NCI-H69 (cell line): ENCODE measurements around the gene USF2.
"Not testable (repeated sequence)": the region's sequence is repeated elsewhere in the genome, so short reads cannot be mapped to it uniquely, and the experiment has no call there.

ENCODE experiments used
- DNase-seq: peaks from one replicate; lab custom pipeline; 2025; lab: John Stamatoyannopoulos, UW

Gene USF2, protein sequence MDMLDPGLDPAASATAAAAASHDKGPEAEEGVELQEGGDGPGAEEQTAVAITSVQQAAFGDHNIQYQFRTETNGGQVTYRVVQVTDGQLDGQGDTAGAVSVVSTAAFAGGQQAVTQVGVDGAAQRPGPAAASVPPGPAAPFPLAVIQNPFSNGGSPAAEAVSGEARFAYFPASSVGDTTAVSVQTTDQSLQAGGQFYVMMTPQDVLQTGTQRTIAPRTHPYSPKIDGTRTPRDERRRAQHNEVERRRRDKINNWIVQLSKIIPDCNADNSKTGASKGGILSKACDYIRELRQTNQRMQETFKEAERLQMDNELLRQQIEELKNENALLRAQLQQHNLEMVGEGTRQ

DNA sequence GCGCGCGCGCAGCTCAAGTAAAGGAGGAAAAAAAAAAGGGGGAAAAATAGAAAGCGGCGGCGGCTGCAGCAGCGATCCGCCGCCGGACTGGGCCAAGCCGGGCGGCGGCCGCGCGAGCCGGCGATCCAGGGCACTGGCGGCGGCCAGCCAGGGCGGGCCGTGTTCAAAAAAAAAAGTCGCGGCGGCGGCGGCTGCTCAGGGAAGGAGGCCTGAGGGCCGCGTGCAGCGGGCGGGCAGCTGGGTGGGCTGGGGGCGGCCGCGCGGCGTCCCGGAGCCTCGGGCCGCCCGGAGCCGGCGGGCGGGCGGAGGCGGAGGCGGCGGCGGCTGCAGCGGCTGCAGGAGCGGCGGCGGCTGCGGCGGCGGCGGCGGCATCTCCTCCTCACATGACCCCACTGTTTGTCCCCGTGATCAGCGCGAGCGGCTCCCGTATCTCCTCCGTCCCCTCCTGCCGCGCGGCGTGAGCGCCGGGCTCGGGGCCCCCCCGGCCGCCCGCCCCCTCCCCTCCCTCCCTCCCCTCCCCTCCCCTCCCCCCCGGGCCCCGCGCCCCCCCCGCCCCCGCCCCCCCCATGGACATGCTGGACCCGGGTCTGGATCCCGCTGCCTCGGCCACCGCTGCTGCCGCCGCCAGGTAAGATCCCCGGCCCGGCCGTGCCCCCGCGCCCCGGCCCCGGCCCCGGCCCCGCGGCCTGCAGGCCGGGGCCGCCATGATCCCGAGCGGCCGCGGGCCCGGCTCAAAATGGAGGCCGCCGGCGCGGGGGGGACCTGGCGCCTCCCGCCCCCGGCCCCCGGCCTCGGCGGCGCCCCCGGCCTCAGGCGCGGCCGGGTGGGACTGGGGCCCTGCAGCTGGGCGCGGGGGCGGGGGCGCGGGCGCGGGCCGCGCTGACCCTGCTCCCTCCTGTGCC lies at the start of gene USF2:
Gene USF2 (plus strand): TSS at position 427 of the 902 bp plus-strand sequence. CDS start 140 bp downstream, at position 567.
- DNase-seq = peak; percentile 92

DNA sequence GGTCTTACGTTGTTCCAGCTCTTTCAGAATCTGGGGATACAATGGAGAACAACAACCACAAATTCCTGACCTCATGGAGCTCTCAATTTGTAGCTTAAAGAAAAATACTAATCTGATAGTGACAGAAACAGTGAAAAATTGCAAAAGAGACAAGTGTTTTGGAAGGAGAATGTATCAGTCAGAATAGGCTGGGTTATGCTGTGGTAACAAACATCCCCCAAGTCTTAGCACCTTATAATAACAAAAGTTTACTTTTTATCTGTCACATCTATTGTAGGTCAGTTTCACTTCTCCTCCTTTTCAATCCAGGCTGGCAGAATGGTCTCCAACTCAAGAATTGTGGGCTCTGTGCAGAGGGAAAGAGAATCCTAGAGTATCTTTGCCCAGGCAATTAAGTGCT lies 49.8 kb upstream of the USF2 start:
- no peak for DNase-seq

DNA sequence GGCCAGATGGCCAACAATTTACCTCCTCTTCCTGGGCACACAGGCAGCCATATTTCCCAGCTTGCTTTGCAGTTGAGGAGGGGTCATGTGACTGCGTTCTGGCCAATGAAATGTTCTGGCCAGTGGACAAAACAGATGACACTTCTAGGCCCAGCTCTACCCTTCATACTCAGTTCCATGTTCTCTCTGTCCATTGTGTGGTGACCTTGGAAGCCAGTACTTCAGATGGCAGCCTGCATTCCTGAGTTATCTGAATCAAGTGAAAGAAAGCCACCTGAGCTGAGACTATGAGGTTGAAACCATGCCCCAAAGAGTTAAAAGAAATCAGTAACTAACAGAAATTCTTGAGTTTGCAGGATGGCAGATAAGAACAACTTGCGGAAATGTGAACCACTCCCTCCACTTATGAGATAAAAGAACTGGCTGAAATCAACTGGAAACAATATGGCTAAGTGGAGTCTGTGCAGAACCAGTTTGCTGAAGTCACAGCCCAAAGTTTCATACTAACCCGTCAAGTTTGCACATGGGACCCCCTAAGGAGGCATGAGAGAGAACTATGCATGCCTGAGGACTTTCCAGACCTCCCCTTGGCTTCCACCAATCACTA lies 48.3 kb upstream of the USF2 start:
- no peak for DNase-seq

DNA sequence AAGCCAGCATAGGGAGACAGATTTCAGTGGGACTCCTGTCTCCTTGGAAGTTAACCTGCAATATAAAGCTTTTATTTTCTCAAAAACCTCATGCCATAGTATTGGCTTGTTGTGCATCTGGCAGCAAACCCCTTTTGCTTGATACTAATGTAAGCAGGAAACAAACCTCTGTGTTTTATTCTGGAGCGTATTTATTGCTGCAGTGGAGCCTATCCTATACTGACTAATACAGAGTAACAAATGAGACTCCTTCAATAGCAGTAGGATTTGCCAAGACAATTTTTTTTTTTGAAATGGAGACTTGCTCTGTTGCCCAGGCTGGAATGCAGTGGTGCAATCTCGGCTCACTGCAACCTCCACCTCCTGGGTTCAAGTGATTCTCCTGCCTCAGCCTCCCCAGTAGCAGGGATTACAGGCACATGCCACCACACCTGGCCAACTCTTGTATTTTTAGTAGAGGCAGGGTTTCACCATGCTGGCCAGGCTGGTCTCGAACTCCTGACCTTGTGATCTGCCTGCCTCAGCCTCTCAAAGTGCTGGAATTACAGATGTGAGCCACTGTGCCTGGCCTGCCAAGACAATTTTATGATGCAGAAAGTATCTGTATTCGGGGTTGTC lies 47.7 kb upstream of the USF2 start:
- DNase-seq = not testable (repeated sequence)

DNA sequence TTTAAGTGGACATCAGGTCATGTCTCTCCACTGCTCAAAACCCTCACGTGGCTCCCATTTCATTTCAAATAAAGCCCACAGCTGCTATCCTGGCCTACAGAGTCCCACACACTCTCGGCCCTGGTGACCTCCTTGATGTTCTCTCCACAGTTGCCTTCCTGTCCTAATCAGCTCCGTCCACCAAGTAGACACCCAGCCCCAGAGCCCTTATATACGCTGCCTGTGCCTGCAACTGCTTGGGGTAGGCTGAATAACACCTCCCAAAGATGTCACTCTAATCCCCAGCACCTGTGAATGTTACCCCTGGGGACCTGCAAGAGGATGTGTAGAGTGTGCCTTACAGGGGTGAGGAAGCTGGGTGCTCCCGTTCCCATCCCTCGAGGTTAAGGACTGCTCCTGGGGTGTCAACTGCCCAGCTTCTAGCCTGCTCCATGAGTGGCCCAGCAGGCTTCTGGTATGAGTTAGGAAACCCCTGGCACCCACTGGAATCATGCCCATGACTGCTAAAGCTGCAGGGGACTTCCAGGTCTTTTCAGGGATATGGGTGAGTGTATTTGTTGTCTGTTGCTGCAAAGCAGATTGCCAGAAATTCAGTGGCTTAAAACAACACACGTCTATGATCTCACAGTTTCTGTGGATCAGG lies 46.3 kb upstream of the USF2 start:
- no peak for DNase-seq

DNA sequence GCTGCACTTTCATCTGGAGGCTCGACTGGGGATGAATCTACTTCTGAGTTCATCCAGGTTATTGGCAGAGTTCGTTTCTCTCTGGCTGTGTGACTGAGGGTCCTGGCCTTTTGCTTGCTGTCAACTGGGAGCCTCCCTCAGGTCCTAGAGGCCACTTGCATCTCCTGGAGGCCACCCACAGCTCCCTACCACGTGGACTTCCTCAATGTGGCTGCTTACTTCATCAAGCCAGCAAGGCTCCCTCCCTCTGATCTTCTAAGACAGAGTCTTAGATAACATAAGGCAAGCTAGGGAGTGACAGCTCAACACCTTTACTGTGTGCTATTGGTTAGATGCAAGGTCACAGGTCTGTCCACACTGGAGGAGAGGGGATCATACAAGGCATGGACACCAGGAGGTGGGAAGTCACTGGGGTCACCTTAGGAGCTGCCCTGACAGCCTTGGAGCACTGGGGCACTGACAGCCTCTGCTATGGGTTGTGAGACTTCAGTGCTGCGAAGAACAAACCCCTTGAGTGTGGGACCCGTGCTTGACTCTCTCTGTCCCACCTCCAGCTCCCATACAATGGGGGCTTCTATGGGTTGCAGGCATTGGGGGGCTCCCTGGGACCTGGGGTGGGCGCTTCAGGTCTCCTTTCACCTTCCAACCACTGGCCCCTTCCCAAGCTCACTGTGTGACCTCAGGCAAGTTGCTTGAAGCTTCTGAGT lies 45.5 kb upstream of the USF2 start:
- DNase-seq = no peak

DNA sequence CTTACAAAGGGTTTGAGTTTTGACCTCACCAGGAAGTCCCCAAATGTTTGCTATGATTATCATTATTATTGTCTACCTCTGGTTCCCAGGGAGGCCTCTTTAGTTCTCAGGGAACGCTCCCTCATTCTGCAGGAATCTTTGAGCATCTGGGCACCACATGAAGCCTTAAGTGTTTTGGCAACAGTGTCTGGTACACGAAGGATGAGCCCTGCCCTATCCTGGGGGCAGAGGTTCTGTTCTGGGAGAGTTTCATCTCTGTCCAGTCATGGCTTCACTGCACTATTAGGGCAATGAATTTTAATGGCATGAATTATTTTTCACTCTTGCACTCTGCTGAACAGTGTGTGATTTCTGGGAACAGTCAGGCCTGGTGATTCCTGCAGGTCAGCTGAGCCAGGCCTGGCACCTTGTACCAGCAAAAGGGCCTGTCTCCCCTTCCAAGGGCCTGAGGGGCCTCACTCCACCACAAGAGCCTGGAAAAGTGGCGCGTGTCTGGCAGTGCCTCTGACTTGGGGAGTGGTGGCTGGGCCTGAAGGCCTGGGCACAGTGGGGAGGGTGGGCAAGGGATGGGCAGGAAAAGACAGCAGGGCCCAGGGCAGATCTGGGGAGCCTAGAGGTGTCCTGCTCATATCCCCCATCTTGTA lies 44.8 kb upstream of the USF2 start:
- peak; percentile 13 for DNase-seq

DNA sequence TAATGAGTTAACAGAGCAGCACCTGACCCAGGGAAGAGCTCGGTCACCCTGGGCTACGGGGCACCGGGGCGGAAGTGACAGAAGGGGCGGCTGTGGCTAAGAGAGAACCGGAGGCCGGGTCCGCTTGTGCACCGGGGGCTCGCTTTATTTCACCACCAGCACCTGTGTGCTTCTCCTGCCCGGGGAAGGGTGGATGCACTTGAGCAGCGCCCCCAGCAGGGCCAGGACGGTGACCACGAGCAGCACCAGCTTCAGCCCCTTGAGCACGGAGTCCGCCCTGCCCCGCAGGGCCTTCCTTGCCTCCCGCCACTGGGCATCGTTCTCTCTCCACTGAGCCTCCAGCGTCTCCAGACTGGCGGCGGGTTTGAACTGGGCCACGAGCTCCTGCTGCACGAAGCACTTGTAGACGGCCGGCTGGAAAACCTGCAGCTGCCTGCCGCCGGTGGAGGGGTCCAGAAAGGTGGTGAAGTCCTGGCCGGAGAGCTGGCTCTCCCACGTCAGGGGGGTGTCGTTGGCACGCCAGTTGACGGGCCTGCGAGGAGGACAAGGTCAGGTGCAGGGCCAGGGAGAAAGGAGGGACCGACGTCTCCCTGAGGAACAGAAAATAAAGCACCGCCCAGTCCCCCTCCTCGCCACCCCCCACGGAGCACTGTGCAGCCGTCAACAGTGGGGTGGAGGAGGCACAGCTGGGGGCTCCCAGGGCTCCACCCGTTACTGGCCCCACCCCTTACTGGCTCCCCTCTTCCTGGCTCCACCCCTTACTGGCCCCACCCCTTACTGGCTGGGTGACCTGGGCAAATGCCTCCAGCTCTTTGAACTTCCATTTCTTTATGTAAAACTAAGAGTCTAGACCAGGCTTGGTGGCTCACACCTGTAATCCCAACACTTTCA lies 43.8 kb upstream of the USF2 start:
- DNase-seq = peak; percentile 68

DNA sequence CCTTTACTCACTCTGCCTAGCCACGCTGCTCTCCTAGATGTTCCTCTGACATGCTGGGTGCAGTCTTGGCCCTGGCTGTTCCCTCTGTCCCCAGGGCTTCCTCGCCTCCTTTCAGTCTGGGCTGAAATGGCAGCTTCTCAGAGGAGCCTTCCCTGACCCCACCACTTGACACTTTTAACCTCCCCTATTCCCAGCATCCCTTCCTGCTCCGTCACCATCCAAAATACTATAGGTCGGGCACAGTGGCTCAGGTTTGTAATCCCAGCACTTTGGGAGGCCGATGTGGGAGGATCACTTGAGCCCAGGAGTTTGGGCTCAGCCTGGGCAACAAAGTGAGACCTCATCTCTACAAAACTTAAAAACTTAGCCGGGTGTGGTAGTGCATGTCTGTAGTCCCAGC lies 42.8 kb upstream of the USF2 start:
- no peak for DNase-seq

DNA sequence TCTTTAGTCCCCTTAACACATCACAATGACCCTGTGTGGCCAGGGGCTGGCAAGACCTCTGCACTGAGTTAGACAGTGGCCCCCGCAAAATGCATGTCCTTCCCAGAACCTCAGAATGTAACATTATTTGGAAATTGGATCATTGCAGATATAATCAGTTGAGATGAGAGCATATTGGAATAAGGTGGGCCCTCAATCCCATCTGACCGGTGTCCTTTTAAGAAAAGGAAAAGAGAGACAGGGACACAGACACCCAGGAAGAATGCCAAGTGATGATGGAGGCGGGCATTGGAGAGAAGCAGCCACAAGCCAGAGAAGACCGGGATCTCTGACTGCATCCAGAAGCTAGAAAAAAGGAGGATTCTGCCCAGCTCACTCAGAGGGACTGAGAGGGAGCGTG lies 42.0 kb upstream of the USF2 start:
- no peak for DNase-seq

DNA sequence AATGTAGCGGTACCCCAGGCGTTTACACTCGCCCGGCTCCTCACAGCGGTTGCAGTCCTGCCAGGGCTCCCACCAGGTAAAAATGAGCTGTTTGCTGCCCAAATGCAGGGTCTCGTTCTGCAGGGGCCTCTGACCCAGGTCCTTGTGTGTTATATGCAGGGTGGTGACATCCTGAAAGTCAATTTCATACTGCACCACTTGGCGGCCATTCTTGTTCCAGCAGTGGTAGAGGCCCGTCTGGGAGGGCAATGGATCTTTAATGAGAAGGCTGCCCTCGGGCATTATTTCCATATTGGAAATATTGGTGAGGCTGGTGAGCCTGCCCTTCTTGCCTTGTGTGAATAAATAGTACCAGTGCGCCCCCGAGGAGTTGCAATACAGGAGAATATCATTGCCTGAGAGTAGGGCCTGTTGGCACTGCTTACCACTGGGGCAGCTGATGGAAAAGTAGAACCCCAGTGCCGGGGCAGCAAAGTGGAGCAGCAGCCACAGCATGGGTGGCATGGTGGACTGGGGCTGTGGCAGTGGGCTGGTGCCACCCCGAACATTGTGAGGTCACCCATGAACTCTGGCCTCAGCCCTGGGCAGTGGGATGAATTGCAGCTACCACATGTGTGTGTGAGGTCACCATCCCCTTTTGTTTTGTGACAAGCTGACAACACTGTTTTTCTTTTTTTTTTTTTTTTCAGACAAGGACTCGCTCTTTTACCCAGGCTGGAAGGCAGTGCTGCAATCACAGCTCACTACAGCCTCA lies 40.4 kb upstream of the USF2 start, which contains the start of gene FAM187B:
Gene FAM187B (minus strand): TSS at position 563 of the 754 bp plus-strand sequence. CDS start 59 bp downstream, at position 504.
- DNase-seq = no peak

DNA sequence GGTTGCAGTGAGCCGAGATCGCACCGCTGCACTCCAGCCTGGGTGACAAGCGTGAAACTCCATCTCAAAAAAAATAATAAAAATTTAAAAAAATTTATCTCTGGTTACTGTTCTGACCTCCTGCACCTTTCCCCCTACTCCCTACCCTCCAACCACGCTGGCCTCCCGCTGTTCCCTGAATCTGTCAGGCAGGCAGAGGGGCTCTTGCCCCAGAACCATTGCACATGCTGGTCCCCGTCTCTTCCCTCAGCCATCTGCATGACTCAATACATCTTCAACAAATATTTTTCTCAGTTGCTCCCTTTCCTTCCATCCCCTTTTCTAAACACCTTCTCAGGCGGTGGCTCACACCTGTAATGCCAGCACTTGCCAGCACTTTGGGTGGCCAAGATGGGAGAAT lies 39.2 kb upstream of the USF2 start:
- no peak for DNase-seq

DNA sequence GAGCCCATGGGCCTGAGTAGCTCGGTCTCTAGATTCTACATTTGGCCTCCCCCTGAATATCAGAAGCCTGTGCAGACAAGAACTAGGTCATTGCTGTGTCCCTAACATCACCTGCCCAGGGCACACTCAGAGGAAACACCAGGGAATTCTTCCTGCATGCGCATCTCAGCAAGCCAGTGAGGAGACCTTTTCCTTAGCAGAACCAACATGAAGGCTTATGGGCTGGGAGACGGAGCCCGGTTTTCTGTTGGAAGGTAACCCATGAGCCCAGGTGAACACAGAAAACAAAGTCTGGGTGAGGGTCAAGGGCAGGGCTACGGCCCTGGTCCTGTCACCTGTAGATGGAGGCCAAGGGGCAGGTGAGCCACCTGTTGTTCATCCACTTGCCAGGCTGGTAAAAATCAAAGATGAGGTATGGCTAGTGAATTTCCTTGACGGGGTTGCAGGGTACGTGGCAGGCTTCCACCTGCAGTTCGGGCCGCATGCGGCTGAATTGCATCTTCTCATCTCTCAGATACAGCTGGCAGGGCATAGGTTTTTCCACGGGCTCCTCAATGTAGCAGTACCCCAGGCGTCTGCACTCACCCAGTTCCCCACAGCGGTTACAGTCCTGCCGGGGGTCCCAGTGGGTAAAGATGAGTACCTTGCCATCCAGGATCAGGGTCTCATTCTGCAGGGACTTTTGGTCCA lies 36.7 kb upstream of the USF2 start:
- no peak for DNase-seq

DNA sequence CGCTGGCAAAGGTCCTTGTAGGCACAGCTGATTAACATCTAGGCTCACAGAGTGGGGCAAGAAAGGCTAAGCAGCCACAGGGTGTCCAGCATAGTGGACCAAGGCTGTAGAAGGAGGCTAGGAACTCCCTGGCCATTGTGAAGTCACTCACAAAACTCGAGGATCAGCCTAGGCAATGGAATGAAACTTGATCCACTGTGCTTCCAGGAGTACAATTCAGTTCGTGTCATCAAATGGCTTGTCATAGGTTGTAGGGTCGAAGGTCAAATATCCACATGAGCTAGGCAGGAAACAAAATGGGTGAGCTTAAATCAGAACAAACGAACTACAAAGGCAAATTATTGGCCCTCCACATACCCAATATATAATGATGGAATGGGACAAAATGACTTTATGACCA lies 35.9 kb upstream of the USF2 start:
- DNase-seq = no peak

DNA sequence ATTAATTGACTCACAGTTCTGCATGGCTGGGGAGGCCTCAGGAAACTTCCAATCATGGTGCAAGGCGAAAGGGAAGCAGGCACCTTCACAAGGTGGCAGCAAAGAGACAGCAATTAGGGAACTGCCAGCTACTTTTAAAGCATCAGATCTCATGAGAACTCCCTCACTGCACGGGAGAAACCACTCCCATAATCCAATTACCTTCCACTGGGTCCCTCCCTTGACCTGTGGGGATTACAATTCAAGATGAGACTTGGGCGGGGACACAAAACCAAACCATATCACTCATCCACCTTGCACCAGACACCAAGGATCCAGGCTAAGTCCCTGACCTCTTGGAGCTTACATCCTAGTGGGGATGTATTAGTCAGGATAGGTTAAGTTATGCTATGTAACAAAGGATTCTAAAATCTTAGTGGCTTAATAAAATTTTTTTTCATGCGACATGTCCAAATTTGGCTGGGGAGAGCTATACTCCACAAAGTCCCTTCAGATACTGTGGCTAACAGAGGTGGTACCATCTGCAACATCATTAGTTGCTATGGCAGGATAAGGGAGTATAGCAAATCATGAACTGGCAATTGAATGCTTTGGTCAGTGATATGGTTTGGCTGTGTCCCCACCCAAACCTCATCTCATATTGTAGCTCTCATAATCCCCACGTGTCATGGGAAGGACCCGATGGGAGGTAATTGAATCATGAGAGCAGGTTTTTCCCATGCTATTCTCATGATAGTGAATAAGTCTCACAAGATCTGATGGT lies 31.9 kb upstream of the USF2 start:
- DNase-seq = peak; percentile 29

DNA sequence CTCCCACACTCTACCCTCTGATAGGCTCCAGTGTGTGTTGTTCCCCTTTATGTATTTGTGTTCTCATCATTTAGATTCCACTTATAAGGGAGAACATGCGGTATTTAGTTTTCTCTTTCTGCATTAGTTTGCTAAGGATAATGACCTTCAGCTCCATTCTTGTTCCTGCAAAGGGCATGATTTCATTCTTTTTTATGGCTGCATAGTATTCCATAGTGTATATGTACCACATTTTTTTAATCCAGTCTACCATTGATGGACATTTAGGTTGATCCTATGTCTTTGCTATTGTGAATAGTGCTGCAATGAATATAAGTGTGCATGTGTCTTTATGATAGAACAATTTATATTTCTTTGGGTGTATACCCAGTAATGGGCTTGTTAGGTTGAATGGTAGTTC lies 29.2 kb upstream of the USF2 start:
- DNase-seq = not testable (repeated sequence)

DNA sequence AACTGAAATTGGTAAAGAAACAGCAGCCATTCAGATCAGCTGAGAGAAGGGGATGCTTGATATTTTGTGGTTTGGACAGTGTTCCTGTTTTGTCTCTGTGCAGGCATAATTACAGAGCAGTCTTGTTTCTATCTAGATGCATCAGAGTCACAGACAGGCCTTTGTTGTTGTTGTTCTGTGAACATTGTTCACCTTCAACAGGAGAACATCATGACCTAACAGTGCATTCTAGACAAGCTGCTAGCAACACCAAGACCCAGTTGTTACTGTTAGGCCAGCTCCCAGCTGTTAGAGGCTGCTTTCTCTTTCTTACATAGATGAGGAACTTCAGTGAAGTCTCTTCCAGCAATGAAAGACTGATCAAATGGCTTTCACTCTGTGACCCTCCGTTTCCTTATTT lies 28.4 kb upstream of the USF2 start:
- no peak for DNase-seq
